Measurements from ENCODE around the gene NUMB. TPM values are rescaled to one million over a fixed set of nuclear protein-coding genes. Genes with fewer than 3 reads are reported as not detected.

The NUMB gene
- total RNA-seq, 1 experiment from 2014 or later, result 42.0 TPM

DNA sequence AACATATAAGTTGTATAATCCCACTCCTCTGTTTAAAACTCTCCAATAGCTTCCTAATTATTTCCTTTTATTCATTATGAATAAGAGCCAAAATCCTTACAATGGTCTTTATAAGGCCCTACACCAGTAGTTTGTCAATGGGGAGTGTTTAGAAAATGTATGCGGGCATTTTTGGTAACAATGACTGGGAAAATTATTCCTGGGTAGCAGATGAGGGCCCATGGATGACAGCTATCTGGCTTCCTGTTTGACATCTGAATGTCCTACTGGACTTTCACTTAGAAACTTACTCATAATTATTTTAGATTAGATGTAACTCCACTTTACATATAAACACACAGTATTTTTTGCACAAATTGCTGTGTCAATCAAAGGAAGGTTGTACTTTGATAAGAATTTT is 119.8 kb downstream of the NUMB start (continued):
- TF ChIP-seq, protein P1, sequence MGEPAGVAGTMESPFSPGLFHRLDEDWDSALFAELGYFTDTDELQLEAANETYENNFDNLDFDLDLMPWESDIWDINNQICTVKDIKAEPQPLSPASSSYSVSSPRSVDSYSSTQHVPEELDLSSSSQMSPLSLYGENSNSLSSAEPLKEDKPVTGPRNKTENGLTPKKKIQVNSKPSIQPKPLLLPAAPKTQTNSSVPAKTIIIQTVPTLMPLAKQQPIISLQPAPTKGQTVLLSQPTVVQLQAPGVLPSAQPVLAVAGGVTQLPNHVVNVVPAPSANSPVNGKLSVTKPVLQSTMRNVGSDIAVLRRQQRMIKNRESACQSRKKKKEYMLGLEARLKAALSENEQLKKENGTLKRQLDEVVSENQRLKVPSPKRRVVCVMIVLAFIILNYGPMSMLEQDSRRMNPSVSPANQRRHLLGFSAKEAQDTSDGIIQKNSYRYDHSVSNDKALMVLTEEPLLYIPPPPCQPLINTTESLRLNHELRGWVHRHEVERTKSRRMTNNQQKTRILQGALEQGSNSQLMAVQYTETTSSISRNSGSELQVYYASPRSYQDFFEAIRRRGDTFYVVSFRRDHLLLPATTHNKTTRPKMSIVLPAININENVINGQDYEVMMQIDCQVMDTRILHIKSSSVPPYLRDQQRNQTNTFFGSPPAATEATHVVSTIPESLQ (CRISPR knock-in tag; IDR thresholded peaks at IDR 0.05), result no peak
- no peak for TF ChIP-seq SOX15 (CRISPR knock-in tag; IDR thresholded peaks at IDR 0.05)
- no peak for TF ChIP-seq NR1H2 (CRISPR knock-in tag; IDR thresholded peaks at IDR 0.05)
- TF ChIP-seq, protein P2, sequence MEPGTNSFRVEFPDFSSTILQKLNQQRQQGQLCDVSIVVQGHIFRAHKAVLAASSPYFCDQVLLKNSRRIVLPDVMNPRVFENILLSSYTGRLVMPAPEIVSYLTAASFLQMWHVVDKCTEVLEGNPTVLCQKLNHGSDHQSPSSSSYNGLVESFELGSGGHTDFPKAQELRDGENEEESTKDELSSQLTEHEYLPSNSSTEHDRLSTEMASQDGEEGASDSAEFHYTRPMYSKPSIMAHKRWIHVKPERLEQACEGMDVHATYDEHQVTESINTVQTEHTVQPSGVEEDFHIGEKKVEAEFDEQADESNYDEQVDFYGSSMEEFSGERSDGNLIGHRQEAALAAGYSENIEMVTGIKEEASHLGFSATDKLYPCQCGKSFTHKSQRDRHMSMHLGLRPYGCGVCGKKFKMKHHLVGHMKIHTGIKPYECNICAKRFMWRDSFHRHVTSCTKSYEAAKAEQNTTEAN (CRISPR knock-in tag; IDR thresholded peaks at IDR 0.05), result no peak

DNA sequence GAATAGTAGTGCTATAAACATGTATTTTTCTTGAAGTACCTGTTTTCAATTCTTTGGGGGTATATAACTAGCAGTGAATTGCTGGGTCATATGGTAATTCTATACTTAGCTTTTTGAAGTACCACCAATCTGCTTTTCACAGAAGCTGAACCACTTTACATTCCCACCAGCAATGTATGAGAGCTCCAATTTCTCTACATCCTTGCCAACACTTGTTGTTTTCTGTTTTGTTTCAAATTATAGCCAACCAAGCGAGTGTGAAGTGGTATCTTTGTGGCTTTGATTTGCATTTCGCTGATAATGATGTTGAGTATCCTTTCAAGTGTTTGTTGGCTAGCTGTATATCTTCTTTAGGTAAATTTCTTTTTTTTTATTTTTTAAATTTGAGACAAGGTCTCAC is 125.3 kb downstream of the NUMB start:
- Mint-ChIP-seq H3K4me1 (no peaks in the 10 kb centered on the region), H3K9me3 (no peaks in the 10 kb centered on the region), H3K36me3 (no peaks in the 10 kb centered on the region), H3K27ac (no peak overlapping the region), H3K4me3 (no peak overlapping the region), H3K27me3 (ENCODE audit: low read depth) (no peaks in the 10 kb centered on the region)
- ChIA-PET CTCF (no interaction called here), POLR2A (no interaction called here)
- TF ChIP-seq ELF4 (CRISPR knock-in tag; IDR thresholded peaks at IDR 0.05; ENCODE audit: low read depth), result no peak
- TF ChIP-seq, protein P3, sequence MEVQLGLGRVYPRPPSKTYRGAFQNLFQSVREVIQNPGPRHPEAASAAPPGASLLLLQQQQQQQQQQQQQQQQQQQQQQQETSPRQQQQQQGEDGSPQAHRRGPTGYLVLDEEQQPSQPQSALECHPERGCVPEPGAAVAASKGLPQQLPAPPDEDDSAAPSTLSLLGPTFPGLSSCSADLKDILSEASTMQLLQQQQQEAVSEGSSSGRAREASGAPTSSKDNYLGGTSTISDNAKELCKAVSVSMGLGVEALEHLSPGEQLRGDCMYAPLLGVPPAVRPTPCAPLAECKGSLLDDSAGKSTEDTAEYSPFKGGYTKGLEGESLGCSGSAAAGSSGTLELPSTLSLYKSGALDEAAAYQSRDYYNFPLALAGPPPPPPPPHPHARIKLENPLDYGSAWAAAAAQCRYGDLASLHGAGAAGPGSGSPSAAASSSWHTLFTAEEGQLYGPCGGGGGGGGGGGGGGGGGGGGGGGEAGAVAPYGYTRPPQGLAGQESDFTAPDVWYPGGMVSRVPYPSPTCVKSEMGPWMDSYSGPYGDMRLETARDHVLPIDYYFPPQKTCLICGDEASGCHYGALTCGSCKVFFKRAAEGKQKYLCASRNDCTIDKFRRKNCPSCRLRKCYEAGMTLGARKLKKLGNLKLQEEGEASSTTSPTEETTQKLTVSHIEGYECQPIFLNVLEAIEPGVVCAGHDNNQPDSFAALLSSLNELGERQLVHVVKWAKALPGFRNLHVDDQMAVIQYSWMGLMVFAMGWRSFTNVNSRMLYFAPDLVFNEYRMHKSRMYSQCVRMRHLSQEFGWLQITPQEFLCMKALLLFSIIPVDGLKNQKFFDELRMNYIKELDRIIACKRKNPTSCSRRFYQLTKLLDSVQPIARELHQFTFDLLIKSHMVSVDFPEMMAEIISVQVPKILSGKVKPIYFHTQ (CRISPR knock-in tag; IDR thresholded peaks at IDR 0.05), result no peak
- no peak for TF ChIP-seq NFATC4 (CRISPR knock-in tag; IDR thresholded peaks at IDR 0.05)
- TF ChIP-seq, protein P4, sequence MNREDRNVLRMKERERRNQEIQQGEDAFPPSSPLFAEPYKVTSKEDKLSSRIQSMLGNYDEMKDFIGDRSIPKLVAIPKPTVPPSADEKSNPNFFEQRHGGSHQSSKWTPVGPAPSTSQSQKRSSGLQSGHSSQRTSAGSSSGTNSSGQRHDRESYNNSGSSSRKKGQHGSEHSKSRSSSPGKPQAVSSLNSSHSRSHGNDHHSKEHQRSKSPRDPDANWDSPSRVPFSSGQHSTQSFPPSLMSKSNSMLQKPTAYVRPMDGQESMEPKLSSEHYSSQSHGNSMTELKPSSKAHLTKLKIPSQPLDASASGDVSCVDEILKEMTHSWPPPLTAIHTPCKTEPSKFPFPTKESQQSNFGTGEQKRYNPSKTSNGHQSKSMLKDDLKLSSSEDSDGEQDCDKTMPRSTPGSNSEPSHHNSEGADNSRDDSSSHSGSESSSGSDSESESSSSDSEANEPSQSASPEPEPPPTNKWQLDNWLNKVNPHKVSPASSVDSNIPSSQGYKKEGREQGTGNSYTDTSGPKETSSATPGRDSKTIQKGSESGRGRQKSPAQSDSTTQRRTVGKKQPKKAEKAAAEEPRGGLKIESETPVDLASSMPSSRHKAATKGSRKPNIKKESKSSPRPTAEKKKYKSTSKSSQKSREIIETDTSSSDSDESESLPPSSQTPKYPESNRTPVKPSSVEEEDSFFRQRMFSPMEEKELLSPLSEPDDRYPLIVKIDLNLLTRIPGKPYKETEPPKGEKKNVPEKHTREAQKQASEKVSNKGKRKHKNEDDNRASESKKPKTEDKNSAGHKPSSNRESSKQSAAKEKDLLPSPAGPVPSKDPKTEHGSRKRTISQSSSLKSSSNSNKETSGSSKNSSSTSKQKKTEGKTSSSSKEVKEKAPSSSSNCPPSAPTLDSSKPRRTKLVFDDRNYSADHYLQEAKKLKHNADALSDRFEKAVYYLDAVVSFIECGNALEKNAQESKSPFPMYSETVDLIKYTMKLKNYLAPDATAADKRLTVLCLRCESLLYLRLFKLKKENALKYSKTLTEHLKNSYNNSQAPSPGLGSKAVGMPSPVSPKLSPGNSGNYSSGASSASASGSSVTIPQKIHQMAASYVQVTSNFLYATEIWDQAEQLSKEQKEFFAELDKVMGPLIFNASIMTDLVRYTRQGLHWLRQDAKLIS (CRISPR knock-in tag; IDR thresholded peaks at IDR 0.05; ENCODE audit: borderline replicate concordance), result no peak
- no peak for TF ChIP-seq JAZF1 (CRISPR knock-in tag; IDR thresholded peaks at IDR 0.05)
- TF ChIP-seq ZNF232 (CRISPR knock-in tag; IDR thresholded peaks at IDR 0.05), result no peak
- ATAC-seq (no peak), DNase-seq (ENCODE audit: low spot score) (no peak)

DNA sequence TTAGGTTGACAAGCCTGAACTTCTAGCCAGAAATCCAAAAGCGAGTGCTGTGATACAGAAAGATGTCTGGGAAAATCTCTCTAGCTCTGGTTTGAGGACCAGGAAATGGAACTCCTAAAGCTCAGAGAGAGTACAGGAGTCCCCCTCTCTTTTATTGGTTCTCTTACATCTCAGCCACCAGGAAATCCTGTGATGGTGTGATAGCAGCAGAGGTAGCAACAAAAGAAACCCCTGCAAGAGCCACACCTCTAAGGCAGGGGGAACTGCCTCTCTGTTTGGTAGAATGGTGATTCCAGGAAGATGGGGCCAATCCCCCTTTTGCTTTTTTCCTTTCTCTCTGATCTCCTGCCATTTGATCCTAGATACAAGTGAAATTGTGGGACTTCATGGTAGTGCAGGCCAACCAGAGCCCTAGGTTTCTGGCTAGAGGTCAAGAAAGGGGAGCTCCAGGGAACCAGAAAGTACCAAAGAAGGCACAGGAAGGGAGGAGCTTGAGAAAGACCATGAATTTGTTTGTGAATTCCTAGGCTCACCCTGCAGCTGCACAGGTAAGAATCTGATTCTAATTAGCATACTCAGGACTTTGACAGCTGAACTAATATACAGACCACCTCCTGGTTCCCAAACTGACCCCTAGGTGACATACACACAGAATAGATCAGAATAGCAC is 132.6 kb downstream of the NUMB start:
- Mint-ChIP-seq H3K4me1 (peaks cover 31% of the 10 kb centered on the region), H3K27ac (peak overlapping the region; percentile 80)

More for the DNA sequence above, 132.6 kb downstream of the NUMB start:
- Mint-ChIP-seq H3K9me3 (no peaks in the 10 kb centered on the region), H3K4me3 (no peak overlapping the region), H3K27me3 (ENCODE audit: low read depth) (no peaks in the 10 kb centered on the region), H3K36me3 (no peaks in the 10 kb centered on the region)
- no peak for TF ChIP-seq ZNF219 (CRISPR knock-in tag; IDR thresholded peaks at IDR 0.05; ENCODE audit: borderline replicate concordance)
- TF ChIP-seq EMX1 (CRISPR knock-in tag; IDR thresholded peaks at IDR 0.05), result no peak
- TF ChIP-seq, protein P5, sequence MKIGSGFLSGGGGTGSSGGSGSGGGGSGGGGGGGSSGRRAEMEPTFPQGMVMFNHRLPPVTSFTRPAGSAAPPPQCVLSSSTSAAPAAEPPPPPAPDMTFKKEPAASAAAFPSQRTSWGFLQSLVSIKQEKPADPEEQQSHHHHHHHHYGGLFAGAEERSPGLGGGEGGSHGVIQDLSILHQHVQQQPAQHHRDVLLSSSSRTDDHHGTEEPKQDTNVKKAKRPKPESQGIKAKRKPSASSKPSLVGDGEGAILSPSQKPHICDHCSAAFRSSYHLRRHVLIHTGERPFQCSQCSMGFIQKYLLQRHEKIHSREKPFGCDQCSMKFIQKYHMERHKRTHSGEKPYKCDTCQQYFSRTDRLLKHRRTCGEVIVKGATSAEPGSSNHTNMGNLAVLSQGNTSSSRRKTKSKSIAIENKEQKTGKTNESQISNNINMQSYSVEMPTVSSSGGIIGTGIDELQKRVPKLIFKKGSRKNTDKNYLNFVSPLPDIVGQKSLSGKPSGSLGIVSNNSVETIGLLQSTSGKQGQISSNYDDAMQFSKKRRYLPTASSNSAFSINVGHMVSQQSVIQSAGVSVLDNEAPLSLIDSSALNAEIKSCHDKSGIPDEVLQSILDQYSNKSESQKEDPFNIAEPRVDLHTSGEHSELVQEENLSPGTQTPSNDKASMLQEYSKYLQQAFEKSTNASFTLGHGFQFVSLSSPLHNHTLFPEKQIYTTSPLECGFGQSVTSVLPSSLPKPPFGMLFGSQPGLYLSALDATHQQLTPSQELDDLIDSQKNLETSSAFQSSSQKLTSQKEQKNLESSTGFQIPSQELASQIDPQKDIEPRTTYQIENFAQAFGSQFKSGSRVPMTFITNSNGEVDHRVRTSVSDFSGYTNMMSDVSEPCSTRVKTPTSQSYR (CRISPR knock-in tag; IDR thresholded peaks at IDR 0.05), result no peak
- TF ChIP-seq, protein P4 (CRISPR knock-in tag; IDR thresholded peaks at IDR 0.05; ENCODE audit: borderline replicate concordance), result no peak
- POLR2A ChIA-PET, result interaction anchor here (0.6 kb wide), 1 partner anchor 9 kb away, joined by 3 read pairs; no protein-coding TSS in a partner anchor
- peak; percentile 67 for ATAC-seq
- no peak for DNase-seq (ENCODE audit: low spot score)
- CTCF ChIA-PET, result interaction anchor here (0.6 to 1.7 kb wide), 3 partner anchors 31 to 147 kb away, joined by 3 to 9 read pairs (median 5); no protein-coding TSS in a partner anchor

All from WTC11 (cell line).